CD4-positive, alpha-beta memory T cell (primary cell): ENCODE data around the gene EYS. TPM values are rescaled to one million over a fixed set of nuclear protein-coding genes. Genes with fewer than 3 reads are reported as not detected.
"Not testable (repeated sequence)": the region's sequence is repeated elsewhere in the genome, so short reads cannot be mapped to it uniquely, and the experiment has no call there.

Experiments
- CTCF ChIA-PET: fragments of 350-600 bp; sonication (Branson Sonifier 250); formaldehyde crosslinking; loops from one replicate; lab custom pipeline; 2021; ENCODE audit warnings: inconsistent platforms; ENCODE audit not compliant: partially characterized antibody; lab: Charles Lee
- POLR2A ChIA-PET: fragments of 350-600 bp; sonication (Branson Sonifier 250); formaldehyde crosslinking; loops from one replicate; lab custom pipeline; 2021; ENCODE audit not compliant: partially characterized antibody; lab: Charles Lee
- DNase-seq, 5 donors: peaks; one replicate each; pipeline versions ENCODE4 v3.0.0 to v3.0.0-alpha.2; 2020 to 2022; ENCODE audit warnings: mixed read lengths in 1 of 5
- H3K27ac ChIP-seq: one replicate; pipeline ENCODE4 v1.7.0; 2013; ENCODE audit warnings: low read depth, low read length
- H3K27me3 ChIP-seq: 2 replicates; pipeline ENCODE4 v1.7.0; 2013; ENCODE audit warnings: mild to moderate bottlenecking, low read length, moderate library complexity; ENCODE audit not compliant: insufficient read depth
- H3K36me3 ChIP-seq: 2 replicates; pipeline ENCODE4 v1.7.0; 2013; ENCODE audit warnings: mild to moderate bottlenecking, low read length, moderate library complexity; ENCODE audit not compliant: insufficient read depth
- H3K4me1 ChIP-seq: 2 replicates; pipeline ENCODE4 v1.7.0; 2013; ENCODE audit warnings: mild to moderate bottlenecking, low read length, moderate library complexity; ENCODE audit not compliant: insufficient read depth
- H3K4me3 ChIP-seq, 2 donors: one replicate each; pipeline ENCODE4 v1.7.0; 2013; ENCODE audit warnings: low read length in 2 of 2, mild to moderate bottlenecking in 1 of 2
- H3K9me3 ChIP-seq, 2 donors: one replicate each; pipeline ENCODE4 v1.7.0; 2013; ENCODE audit warnings: low read length in 2 of 2, control low read depth in 1 of 2; ENCODE audit not compliant: control insufficient read depth in 1 of 2
- H3K27ac Mint-ChIP-seq, 7 donors: one replicate each; pipeline ENCODE4 v1.8.0; 2020 to 2021; ENCODE audit warnings: mixed read lengths in 7 of 7, mild to moderate bottlenecking in 6 of 7, inconsistent platforms in 3 of 7, moderate library complexity in 3 of 7
- H3K27me3 Mint-ChIP-seq, 2 donors: one replicate each; pipeline ENCODE4 v1.8.0; 2020 to 2021; ENCODE audit warnings: mixed read lengths in 2 of 2
- H3K36me3 Mint-ChIP-seq, 2 donors: one replicate each; pipeline ENCODE4 v1.8.0; 2020 to 2021; ENCODE audit warnings: mixed read lengths in 2 of 2, inconsistent platforms in 1 of 2, mild to moderate bottlenecking in 1 of 2
- H3K4me1 Mint-ChIP-seq, 4 donors: one replicate each; pipeline ENCODE4 v1.8.0; 2020 to 2021; ENCODE audit warnings: mixed read lengths in 4 of 4, mild to moderate bottlenecking in 1 of 4
- H3K4me3 Mint-ChIP-seq, 8 donors: one replicate each; pipeline ENCODE4 v1.8.0; 2020 to 2021; ENCODE audit warnings: mixed read lengths in 8 of 8, mild to moderate bottlenecking in 7 of 8, moderate library complexity in 6 of 8, inconsistent platforms in 3 of 8
- H3K9me3 Mint-ChIP-seq, 8 donors: one replicate each; pipeline ENCODE4 v1.8.0; 2020 to 2021; ENCODE audit warnings: mixed read lengths in 8 of 8, mild to moderate bottlenecking in 5 of 8, inconsistent platforms in 3 of 8, moderate library complexity in 1 of 8
- intact Hi-C: fragments of 100-400 bp; cut with micrococcal nuclease; formaldehyde crosslinking; loops from one replicate; pipeline ENCODE4 v1.15.1; 2023
- polyA plus RNA-seq, 2 donors: library from polyadenylated mRNA; unstranded; fragments of 300-500 nt; fragmentation: Illumina TruSeq; gene quantifications; one replicate each; pipeline ENCODE4 v1.2.3, GENCODE V29; 2021
- total RNA-seq, 2 experiments: library from RNA; stranded (reverse); gene quantifications; one replicate each; pipeline ENCODE4 v1.2.3, GENCODE V29; 2021

EYS gene
- total and polyA plus RNA-seq, 4 experiments from 2014 or later, result 0.17 to 0.20 TPM; not detected in 2

DNA sequence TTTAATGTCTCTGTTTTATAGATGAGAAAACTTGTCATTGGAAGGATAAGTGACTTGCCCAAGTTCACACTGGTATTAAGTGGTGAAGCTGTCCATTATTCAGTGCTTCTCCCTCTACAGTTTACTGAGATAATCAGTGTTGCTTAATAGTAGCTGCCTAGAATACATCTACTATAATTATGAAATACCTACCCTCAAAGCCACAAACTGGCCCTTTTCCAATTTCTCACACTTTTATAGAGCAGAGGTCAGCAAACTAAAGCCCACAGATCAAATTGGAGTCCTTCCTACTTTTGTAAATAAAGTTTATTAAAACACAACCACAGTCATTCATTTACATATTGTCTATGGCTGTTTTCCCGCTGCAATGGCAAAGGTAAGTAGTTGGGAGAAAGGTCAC, 73.5 kb downstream of the EYS start:
- Mint-ChIP-seq H3K27me3 (no peaks in the 10 kb centered on the region), H3K27ac (no peak overlapping the region), H3K36me3 (no peaks in the 10 kb centered on the region), H3K9me3 (peaks cover 0 to 10% (median 3%) of the 10 kb centered on the region in 8 donors), H3K4me3 (no peak overlapping the region), H3K4me1 (no peaks in the 10 kb centered on the region)
- Histone ChIP-seq H3K9me3 (no peaks in the 10 kb centered on the region), H3K4me1 (no peaks in the 10 kb centered on the region), H3K27me3 (no peaks in the 10 kb centered on the region), H3K36me3 (no peaks in the 10 kb centered on the region), H3K4me3 (no peak overlapping the region), H3K27ac (no peak overlapping the region)
- CTCF ChIA-PET, result interaction anchor here (1.5 kb wide), 1 partner anchor 10 kb away, joined by 4 read pairs; no protein-coding TSS in a partner anchor
- no peak for DNase-seq
- intact Hi-C loops, result no loop called here
- POLR2A ChIA-PET, result no interaction called here

DNA sequence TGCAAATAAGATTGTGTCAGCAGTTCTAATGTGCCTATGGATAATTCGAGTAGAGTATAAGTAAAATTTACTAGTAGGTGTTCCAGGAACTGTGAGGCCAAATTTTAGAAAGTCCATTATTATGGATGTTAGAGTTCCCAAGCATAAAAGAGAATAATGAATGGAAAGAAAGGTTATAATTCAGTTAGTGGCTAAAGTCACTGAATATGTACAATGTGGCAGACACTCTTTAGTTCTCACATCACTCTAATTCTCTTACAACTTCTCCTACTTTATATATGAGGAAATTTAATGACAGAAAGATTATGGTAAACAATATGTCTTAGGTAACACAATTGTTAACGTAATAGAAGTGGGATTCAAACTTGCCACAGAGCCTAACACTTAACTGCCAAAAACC, 75.3 kb downstream of the EYS start:
- no peaks in the 10 kb centered on the region for H3K9me3 ChIP-seq
- DNase-seq, result no peak
- POLR2A ChIA-PET, result no interaction called here
- no peaks in the 10 kb centered on the region for H3K27me3 ChIP-seq
- CTCF ChIA-PET, result no interaction called here
- no peaks in the 10 kb centered on the region for H3K36me3 ChIP-seq
- H3K4me1 ChIP-seq, result no peaks in the 10 kb centered on the region
- Mint-ChIP-seq H3K27ac (no peak overlapping the region), H3K4me1 (no peaks in the 10 kb centered on the region), H3K27me3 (no peaks in the 10 kb centered on the region), H3K4me3 (no peak overlapping the region), H3K9me3 (peaks cover 0 to 19% (median 5%) of the 10 kb centered on the region in 8 donors), H3K36me3 (no peaks in the 10 kb centered on the region)
- H3K27ac ChIP-seq, result no peak overlapping the region
- intact Hi-C loops, result no loop called here
- no peak overlapping the region for H3K4me3 ChIP-seq

DNA sequence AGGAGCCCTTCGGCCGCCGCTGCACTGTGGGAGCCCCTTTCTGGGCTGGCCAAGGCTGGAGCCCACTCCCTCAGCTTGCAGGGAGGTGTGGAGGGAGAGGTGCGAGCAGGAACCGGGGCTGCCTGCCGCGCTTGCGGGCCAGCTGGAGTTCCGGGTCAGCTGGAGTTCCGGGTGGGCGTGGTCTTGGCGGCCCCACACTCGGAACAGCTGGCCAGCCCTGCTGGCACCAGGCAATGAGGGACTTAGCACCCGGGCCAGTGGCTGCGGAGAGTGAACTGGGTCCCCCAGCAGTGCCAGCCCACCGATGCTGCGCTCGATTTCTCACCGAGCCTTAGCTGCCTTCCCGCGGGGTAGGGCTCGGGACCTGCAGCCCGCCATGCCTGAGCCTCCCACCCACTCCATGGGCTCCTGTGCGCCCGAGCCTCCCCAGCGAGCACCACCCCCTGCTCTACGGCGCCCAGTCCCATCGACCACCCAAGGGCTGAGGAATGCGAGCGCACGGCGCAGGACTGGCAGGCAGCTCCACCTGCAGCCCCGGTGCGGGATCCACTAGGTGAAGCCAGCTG, 79.5 kb downstream of the EYS start:
- H3K4me3 ChIP-seq, H3K27ac Mint-ChIP-seq, H3K36me3 ChIP-seq, H3K27me3 Mint-ChIP-seq, H3K4me3 Mint-ChIP-seq, H3K4me1 ChIP-seq, DNase-seq, H3K36me3 Mint-ChIP-seq, H3K9me3 ChIP-seq, POLR2A ChIA-PET, intact Hi-C loops, H3K4me1 Mint-ChIP-seq, H3K27me3 ChIP-seq, H3K27ac ChIP-seq, CTCF ChIA-PET: not testable (repeated sequence)
- peaks cover 0 to 21% (median 7%) of the 10 kb centered on the region in 8 donors for H3K9me3 Mint-ChIP-seq

DNA sequence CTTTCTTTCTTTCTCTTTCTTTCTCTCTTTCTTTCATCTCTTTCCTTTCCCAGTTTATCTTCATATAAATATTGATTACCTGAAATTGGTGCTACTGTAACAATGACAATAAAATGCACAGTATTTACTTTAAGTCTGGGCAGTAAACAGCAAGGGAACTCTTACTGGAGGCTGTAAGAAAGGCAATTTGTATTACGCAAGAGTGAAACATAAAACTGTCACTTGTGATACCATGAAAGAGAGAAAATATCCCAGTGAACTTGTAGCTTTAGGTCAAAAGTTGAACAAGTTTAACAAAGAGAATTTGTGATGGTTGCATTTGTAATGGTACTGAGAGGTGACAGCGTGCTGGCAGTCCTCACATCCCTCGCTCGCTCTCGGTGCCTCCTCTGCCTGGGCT, 80.0 kb downstream of the EYS start:
- H3K36me3 Mint-ChIP-seq, result no peaks in the 10 kb centered on the region
- Histone ChIP-seq H3K4me1 (no peaks in the 10 kb centered on the region), H3K9me3 (no peaks in the 10 kb centered on the region), H3K4me3 (no peak overlapping the region), H3K27ac (no peak overlapping the region), H3K27me3 (no peaks in the 10 kb centered on the region), H3K36me3 (no peaks in the 10 kb centered on the region)
- intact Hi-C loops, result no loop called here
- peaks cover 0 to 21% (median 7%) of the 10 kb centered on the region in 8 donors for H3K9me3 Mint-ChIP-seq
- no peak overlapping the region for H3K27ac Mint-ChIP-seq
- no peak for DNase-seq
- H3K4me3 Mint-ChIP-seq, result no peak overlapping the region
- no peaks in the 10 kb centered on the region for H3K4me1 Mint-ChIP-seq
- ChIA-PET CTCF (no interaction called here), POLR2A (no interaction called here)
- no peaks in the 10 kb centered on the region for H3K27me3 Mint-ChIP-seq

DNA sequence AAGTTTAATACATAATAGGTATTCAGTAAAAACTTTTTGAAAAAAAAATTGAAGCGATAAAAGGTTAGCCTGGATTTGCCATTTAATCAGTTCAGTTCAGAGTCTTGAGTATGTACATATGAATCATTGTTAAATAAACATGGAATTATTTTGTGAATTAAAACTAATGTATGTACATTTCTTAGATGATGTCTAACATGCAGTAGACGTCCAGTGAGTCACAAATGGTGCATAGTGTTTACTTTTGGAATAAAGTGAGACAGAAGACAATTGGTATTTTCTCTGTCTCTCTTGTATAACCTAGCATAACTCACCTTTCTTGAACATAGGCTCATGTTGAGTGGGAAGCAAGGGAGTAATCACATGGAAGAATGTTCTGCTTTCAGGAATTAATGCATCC, 83.5 kb downstream of the EYS start:
- H3K4me1 Mint-ChIP-seq, result no peaks in the 10 kb centered on the region
- Histone ChIP-seq H3K4me1 (no peaks in the 10 kb centered on the region), H3K36me3 (no peaks in the 10 kb centered on the region), H3K4me3 (no peak overlapping the region), H3K27me3 (no peaks in the 10 kb centered on the region), H3K27ac (no peak overlapping the region), H3K9me3 (no peaks in the 10 kb centered on the region)
- POLR2A ChIA-PET, result no interaction called here
- peaks cover 0 to 16% (median 5%) of the 10 kb centered on the region in 8 donors for H3K9me3 Mint-ChIP-seq
- no peak overlapping the region for H3K27ac Mint-ChIP-seq
- no peaks in the 10 kb centered on the region for H3K36me3 Mint-ChIP-seq
- intact Hi-C loops, result no loop called here
- CTCF ChIA-PET, result no interaction called here
- no peak for DNase-seq
- H3K27me3 Mint-ChIP-seq, result no peaks in the 10 kb centered on the region
- no peak overlapping the region for H3K4me3 Mint-ChIP-seq

DNA sequence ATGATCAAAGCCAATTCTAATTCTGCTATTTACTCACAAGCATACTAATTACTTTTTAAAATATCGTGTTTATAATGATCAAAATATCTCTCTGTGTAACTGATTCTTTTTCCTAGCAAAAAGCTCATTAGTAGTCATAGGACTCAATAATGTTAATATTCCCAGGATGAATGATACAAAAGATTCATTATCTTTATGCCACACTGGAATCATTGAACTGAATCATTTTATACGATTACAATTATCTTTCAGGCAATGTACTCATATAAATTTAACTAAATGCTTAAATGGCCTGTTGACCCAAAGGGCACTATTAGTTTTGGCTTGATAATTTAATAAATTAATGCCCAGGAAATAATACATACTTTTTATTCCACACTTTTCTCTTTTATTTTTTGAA, 96.3 kb downstream of the EYS start:
- Mint-ChIP-seq H3K27ac (no peak overlapping the region), H3K4me3 (no peak overlapping the region), H3K4me1 (no peaks in the 10 kb centered on the region), H3K9me3 (peaks cover 0 to 2% (median 0%) of the 10 kb centered on the region in 8 donors), H3K36me3 (no peaks in the 10 kb centered on the region), H3K27me3 (no peaks in the 10 kb centered on the region)
- Histone ChIP-seq H3K36me3 (no peaks in the 10 kb centered on the region), H3K27me3 (no peaks in the 10 kb centered on the region), H3K4me3 (no peak overlapping the region), H3K4me1 (no peaks in the 10 kb centered on the region), H3K27ac (no peak overlapping the region), H3K9me3 (no peaks in the 10 kb centered on the region)
- no peak for DNase-seq
- ChIA-PET CTCF (no interaction called here), POLR2A (no interaction called here)
- intact Hi-C loops, result no loop called here

DNA sequence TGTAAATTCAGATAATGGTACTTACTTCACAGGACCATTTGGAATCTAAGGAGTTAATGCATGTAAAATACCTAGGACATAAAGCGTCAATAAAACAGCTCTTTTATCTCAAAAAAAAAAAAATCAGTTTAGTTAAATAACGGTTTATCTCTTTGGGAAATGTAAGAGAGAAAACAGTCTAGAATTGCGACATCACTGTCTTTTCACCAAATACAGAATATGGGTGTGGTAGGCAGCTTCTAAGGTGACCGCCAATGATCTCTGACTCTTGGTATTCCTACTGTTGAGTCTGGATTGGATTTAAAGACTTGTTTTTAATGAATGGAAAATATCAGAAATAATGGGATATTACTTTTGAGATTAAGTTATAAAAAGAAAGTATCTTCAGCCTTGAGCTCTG, 111.5 kb downstream of the EYS start:
- intact Hi-C loops, result no loop called here
- no peak for DNase-seq
- Mint-ChIP-seq H3K27me3 (no peaks in the 10 kb centered on the region), H3K9me3 (peaks cover 0 to 10% (median 2%) of the 10 kb centered on the region in 8 donors), H3K27ac (no peak overlapping the region), H3K4me3 (no peak overlapping the region), H3K36me3 (no peaks in the 10 kb centered on the region), H3K4me1 (no peaks in the 10 kb centered on the region)
- ChIA-PET POLR2A (no interaction called here), CTCF (interaction anchor here (0.7 kb wide), 1 partner anchor 999 kb away, joined by 4 read pairs; no protein-coding TSS in a partner anchor)
- Histone ChIP-seq H3K36me3 (no peaks in the 10 kb centered on the region), H3K9me3 (no peaks in the 10 kb centered on the region), H3K27ac (no peak overlapping the region), H3K4me3 (no peak overlapping the region), H3K4me1 (no peaks in the 10 kb centered on the region), H3K27me3 (no peaks in the 10 kb centered on the region)
